Measurements from ENCODE around the gene SCYGR8.
"Not testable (repeated sequence)": the region's sequence is repeated elsewhere in the genome, so short reads cannot be mapped to it uniquely, and the experiment has no call there.

SCYGR8 gene

DNA sequence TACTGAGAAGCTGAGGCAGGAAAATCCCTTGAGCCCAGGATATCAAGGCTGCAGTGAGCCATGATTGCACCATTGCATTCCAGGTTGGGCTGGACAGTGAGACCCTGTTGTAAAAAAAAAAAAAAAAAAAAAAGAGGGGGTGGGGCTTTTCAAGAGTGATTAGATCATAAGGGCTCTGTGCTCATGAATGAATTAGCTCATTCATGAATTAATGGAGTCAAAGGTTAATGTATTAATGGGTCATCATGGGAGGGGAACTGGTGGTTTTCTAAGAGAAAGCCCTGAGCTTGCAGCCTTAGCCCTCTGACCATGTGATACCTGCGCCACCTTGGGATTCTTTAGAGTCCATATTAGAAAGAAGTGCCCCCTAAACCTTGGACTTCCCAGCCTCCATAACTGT lies 32.4 kb upstream of the SCYGR8 start:
- Histone ChIP-seq H3K36me3 (ENCODE audit: insufficient read depth, low read length) (no peaks in the 10 kb centered on the region), H3K27ac (no peak overlapping the region), H3K4me3 (no peak overlapping the region), H3K9me3 (ENCODE audit: low read depth, low read length) (no peaks in the 10 kb centered on the region), H3K9ac (ENCODE audit: insufficient read length) (no peak overlapping the region)
- no peak for TF ChIP-seq EZH2 (IDR thresholded peaks at IDR 0.05)
- TF ChIP-seq FOXP2 (optimal IDR thresholded peaks at IDR 0.05; ENCODE audit: control extremely low read depth, extremely low read length, insufficient read depth) = no peak
- TF ChIP-seq POLR2AphosphoS5 (IDR thresholded peaks at IDR 0.05; ENCODE audit: borderline replicate concordance, low read depth, low read length) = no peak
- no peak for DNase-seq (ENCODE audit: low read depth, low spot score)

DNA sequence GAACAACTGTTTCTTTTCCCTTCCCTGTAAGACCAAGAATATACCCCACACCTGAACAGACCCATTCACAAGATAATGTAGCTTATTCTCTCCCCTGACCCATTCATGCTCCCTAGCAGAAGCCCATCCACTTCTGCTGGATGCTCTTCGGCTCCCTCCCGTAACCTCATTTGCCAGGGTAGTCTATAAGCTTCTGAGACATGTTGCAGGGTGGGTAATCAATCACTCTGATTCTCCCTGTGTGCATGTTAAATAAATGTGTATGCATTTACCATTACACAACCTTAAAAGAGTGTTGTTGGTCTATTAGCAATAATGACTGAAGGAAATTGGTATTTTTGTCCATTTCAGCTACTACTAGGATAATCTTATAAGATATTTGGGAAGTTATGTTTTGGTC lies 29.2 kb upstream of the SCYGR8 start:
- Histone ChIP-seq H3K36me3 (ENCODE audit: insufficient read depth, low read length) (no peaks in the 10 kb centered on the region), H3K9ac (ENCODE audit: insufficient read length) (no peak overlapping the region), H3K4me3 (no peak overlapping the region), H3K9me3 (ENCODE audit: low read depth, low read length) (no peaks in the 10 kb centered on the region), H3K27ac (no peak overlapping the region)
- DNase-seq (ENCODE audit: low read depth, low spot score) = no peak
- TF ChIP-seq EZH2 (IDR thresholded peaks at IDR 0.05) (no peak), POLR2AphosphoS5 (IDR thresholded peaks at IDR 0.05; ENCODE audit: borderline replicate concordance, low read depth, low read length) (no peak), FOXP2 (optimal IDR thresholded peaks at IDR 0.05; ENCODE audit: control extremely low read depth, extremely low read length, insufficient read depth) (no peak)

DNA sequence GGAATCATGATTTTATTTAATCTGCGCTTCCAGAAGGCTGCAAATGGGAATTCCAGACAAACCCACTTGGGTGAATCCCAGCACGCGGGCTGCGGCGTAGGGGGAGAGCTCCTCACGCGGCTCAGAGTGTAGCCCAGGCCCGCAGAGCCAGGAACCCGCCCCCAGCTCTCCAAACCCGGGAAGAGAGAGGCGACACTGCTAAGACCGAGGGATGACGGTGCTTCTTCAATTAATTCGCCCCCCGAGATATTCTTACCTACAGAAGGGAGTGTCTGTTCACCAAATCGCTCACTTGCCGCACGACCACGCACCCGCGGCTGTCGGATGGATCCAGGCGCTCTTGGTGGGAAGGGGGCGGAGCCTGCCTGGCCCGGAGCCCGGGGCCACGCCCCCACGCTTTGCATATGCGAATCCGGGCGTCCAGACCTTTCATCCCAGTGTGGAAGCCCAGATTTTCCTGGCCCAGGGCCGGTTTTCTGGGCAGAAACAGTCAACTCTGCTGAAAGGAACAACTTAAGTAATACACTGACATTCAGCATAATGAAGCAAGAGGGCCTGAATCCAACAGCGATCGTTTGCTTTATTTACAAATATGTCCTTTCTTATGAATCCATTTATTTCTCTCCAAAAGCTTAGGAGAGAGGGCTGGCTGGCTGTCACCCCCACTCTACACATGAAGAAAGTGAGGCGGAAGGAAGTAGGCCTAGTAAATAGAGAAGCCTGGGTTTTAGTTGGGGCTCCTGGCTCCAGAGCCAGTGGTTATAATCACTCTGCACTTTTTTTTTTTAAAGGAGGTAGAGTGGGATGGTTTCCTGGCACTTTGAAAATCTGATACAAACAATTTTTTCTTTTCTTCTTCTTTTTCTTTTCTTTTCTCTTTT lies 27.8 kb upstream of the SCYGR8 start, which contains the start of gene SLC19A3:
Gene SLC19A3 (minus strand): TSS at position 342 of the 881 bp plus-strand sequence. CDS start 15,710 bp downstream, outside the sequence.
- Histone ChIP-seq H3K9me3 (ENCODE audit: low read depth, low read length) (no peaks in the 10 kb centered on the region), H3K4me3 (peak within 1 kb of the TSS; percentile 76), H3K36me3 (ENCODE audit: insufficient read depth, low read length) (no peaks in the 10 kb centered on the region), H3K9ac (ENCODE audit: insufficient read length) (peak within 1 kb of the TSS; percentile 24), H3K27ac (no peak within 1 kb of the TSS)
- TF ChIP-seq POLR2AphosphoS5 (IDR thresholded peaks at IDR 0.05; ENCODE audit: borderline replicate concordance, low read depth, low read length) = no peak
- no peak for TF ChIP-seq FOXP2 (optimal IDR thresholded peaks at IDR 0.05; ENCODE audit: control extremely low read depth, extremely low read length, insufficient read depth)
- TF ChIP-seq EZH2 (IDR thresholded peaks at IDR 0.05) = no peak
- no peak for DNase-seq (ENCODE audit: low read depth, low spot score)

DNA sequence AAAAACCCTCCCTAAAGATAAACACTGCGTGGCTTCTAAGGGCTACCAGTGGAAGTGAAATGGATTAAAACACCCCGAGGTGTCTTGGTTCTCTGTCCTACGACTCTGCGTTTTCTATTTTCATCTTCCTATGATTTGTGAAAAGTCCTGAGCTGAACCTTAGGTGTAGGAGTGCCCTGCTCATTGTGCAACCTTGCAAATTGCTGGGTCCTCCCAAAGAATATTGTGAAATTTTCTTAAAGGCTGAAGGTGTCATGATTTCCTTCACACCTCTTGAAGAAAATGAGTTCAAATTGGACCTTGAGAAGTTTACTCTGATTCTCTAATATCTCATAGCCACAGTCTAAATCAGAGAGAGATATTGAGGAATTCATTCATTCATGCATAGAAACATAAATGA lies 26.1 kb upstream of the SCYGR8 start:
- TF ChIP-seq EZH2 (IDR thresholded peaks at IDR 0.05) = no peak
- no peak for TF ChIP-seq POLR2AphosphoS5 (IDR thresholded peaks at IDR 0.05; ENCODE audit: borderline replicate concordance, low read depth, low read length)
- TF ChIP-seq FOXP2 (optimal IDR thresholded peaks at IDR 0.05; ENCODE audit: control extremely low read depth, extremely low read length, insufficient read depth) = no peak
- Histone ChIP-seq H3K9ac (ENCODE audit: insufficient read length) (no peak overlapping the region), H3K4me3 (no peak overlapping the region), H3K36me3 (ENCODE audit: insufficient read depth, low read length) (no peaks in the 10 kb centered on the region), H3K27ac (no peak overlapping the region), H3K9me3 (ENCODE audit: low read depth, low read length) (no peaks in the 10 kb centered on the region)
- DNase-seq (ENCODE audit: low read depth, low spot score) = no peak

DNA sequence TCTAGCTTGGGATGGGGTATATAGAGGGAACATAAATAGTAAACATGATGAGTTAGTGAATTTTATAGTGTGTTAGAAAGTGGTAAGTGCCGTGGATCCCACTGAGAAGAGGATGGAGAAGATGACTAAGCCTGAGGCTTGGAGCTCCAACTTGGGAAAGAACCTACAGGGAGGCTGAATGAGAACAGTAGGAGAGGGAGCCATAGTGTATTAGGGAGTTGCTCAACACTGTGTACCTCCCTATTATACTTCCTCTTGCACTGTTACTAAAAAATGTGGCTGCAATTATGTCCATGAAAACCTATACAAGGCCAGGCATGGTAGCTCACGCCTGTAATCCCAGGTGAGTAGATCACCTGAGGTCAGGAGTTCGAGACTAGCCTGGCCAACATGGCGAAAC lies 25.0 kb upstream of the SCYGR8 start:
- no peak overlapping the region for H3K4me3 ChIP-seq
- H3K36me3 ChIP-seq (ENCODE audit: insufficient read depth, low read length) = no peaks in the 10 kb centered on the region
- H3K9ac ChIP-seq (ENCODE audit: insufficient read length) = no peak overlapping the region
- H3K27ac ChIP-seq = no peak overlapping the region
- DNase-seq (ENCODE audit: low read depth, low spot score) = no peak
- no peaks in the 10 kb centered on the region for H3K9me3 ChIP-seq (ENCODE audit: low read depth, low read length)
- TF ChIP-seq FOXP2 (optimal IDR thresholded peaks at IDR 0.05; ENCODE audit: control extremely low read depth, extremely low read length, insufficient read depth) (no peak), EZH2 (IDR thresholded peaks at IDR 0.05) (no peak), POLR2AphosphoS5 (IDR thresholded peaks at IDR 0.05; ENCODE audit: borderline replicate concordance, low read depth, low read length) (no peak)

DNA sequence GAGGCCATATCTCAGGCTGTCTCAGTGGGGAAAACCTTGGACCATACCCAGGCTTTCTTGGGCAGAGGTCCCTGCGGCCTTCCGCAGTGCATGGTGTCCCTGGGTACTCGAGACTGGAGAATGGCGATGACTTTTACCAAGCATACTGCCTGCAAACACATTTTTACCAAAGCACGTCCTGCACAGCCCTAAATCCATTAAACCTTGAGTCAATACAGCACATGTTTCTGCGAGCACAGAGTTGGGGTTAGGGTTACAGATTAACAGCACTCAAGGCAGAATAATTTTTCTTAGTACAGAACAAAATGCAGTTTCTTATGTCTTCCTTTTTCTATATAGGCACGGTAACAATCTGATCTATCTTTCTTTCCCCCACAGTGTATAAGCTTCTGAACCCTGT lies 22.9 kb upstream of the SCYGR8 start:
- H3K36me3 ChIP-seq (ENCODE audit: insufficient read depth, low read length); H3K9me3 ChIP-seq (ENCODE audit: low read depth, low read length); H3K4me3 ChIP-seq; H3K9ac ChIP-seq (ENCODE audit: insufficient read length); DNase-seq (ENCODE audit: low read depth, low spot score); H3K27ac ChIP-seq: not testable (repeated sequence)

DNA sequence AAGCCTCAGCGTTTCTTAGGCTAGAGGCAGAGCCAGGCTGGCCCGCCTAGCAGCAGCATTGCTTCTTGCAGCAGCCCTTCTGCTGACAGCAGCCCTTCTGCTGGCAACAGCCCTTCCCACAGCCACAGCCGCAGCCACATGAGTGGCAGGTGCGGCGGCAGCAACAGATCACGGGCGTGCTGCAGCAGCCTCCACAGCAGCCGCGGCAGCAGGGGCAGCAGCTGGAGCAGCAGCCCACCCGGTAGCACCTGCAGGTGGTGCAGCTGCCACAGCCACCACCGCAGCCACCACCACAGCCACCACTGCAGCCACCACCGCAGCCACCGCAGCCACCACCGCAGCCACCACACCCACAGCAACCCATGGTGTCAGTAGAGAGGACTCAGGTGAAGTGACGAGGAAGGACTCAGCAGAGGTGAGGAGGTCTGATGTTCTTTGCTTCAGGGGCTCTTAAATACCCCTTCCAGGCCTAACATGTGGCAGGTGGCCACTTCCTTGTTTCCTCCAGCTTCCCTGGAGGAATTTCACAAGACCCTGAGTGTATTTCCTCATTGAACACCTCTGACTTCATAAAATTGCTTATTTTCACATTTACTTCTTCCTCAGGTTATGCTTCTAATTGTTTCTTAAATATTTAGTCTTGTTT lies 21.2 kb upstream of the SCYGR8 start, which contains the start of gene SCYGR6:
Gene SCYGR6 (minus strand): TSS at position 364 of the 646 bp plus-strand sequence. CDS start 0 bp downstream, at position 364.
- no peak for DNase-seq (ENCODE audit: low read depth, low spot score)
- Histone ChIP-seq H3K36me3 (ENCODE audit: insufficient read depth, low read length) (no peaks in the 10 kb centered on the region), H3K27ac (no peak within 1 kb of the TSS), H3K9ac (ENCODE audit: insufficient read length) (no peak within 1 kb of the TSS), H3K9me3 (ENCODE audit: low read depth, low read length) (no peaks in the 10 kb centered on the region), H3K4me3 (no peak within 1 kb of the TSS)
- no peak for TF ChIP-seq EZH2 (IDR thresholded peaks at IDR 0.05)
- no peak for TF ChIP-seq POLR2AphosphoS5 (IDR thresholded peaks at IDR 0.05; ENCODE audit: borderline replicate concordance, low read depth, low read length)
- TF ChIP-seq FOXP2 (optimal IDR thresholded peaks at IDR 0.05; ENCODE audit: control extremely low read depth, extremely low read length, insufficient read depth) = no peak

DNA sequence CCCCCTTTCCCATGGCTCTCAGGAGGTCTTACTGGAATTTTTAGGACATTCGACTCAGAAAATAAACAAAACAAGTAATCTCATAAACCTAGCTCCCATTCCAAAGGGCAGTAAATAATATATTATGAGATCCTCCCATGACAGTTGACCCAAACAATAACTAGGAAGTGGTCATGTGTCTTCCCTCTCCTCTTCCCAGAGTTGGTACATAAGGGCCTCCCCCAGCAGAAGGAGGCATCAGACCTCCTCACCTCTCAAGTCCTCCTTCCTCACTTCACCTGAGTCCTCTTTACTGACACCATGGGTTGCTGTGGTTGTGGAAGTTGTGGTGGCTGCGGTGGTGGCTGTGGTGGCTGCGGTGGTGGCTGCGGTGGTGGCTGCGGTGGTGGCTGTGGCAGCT lies 17.7 kb upstream of the SCYGR8 start, which contains the start of gene SCYGR7:
Gene SCYGR7 (plus strand): TSS at position 301 of the 400 bp plus-strand sequence. CDS start 0 bp downstream, at position 301.
- no peak within 1 kb of the TSS for H3K9ac ChIP-seq (ENCODE audit: insufficient read length)
- H3K27ac ChIP-seq = no peak within 1 kb of the TSS
- H3K4me3 ChIP-seq = no peak within 1 kb of the TSS
- DNase-seq (ENCODE audit: low read depth, low spot score) = no peak
- H3K36me3 ChIP-seq (ENCODE audit: insufficient read depth, low read length) = no peaks in the 10 kb centered on the region
- no peaks in the 10 kb centered on the region for H3K9me3 ChIP-seq (ENCODE audit: low read depth, low read length)
- TF ChIP-seq EZH2 (IDR thresholded peaks at IDR 0.05) (no peak), POLR2AphosphoS5 (IDR thresholded peaks at IDR 0.05; ENCODE audit: borderline replicate concordance, low read depth, low read length) (no peak), FOXP2 (optimal IDR thresholded peaks at IDR 0.05; ENCODE audit: control extremely low read depth, extremely low read length, insufficient read depth) (no peak)
